ENCODE data around the gene MAST4.

MAST4 gene

GRCh38 chr5:67019065-67019845 is 423.1 kb downstream of the MAST4 start:
- Histone ChIP-seq H3K9me3 (ENCODE audit: control insufficient read depth in 5 of 5, low read length in 5 of 5) (no peaks in the 10 kb centered on the region), H3K4me1 (ENCODE audit: control insufficient read depth in 5 of 5, insufficient read depth in 5 of 5, low read length in 5 of 5) (peaks cover 0 to 61% (median 57%) of the 10 kb centered on the region in 5 donors), H3K27me3 (ENCODE audit: control insufficient read depth in 5 of 5, insufficient read depth in 4 of 5, low read length in 5 of 5) (no peaks in the 10 kb centered on the region), H3K4me3 (ENCODE audit: low read depth in 1 of 5, low read length in 5 of 5) (no peak overlapping the region), H3K27ac (ENCODE audit: low read depth, low read length) (peak overlapping the region; percentile 50), H3K36me3 (ENCODE audit: control insufficient read depth in 5 of 5, insufficient read depth in 5 of 5, low read length in 5 of 5) (no peaks in the 10 kb centered on the region), H3K9ac (ENCODE audit: low read length in 5 of 5) (no peak overlapping the region)

GRCh38 chr5:67020096-67020615 is 424.0 kb downstream of the MAST4 start:
- H3K9ac ChIP-seq (ENCODE audit: low read length in 5 of 5): no peak overlapping the region
- no peaks in the 10 kb centered on the region for H3K27me3 ChIP-seq (ENCODE audit: control insufficient read depth in 5 of 5, insufficient read depth in 4 of 5, low read length in 5 of 5)
- H3K36me3 ChIP-seq (ENCODE audit: control insufficient read depth in 5 of 5, insufficient read depth in 5 of 5, low read length in 5 of 5): no peaks in the 10 kb centered on the region
- no peak overlapping the region for H3K4me3 ChIP-seq (ENCODE audit: low read depth in 1 of 5, low read length in 5 of 5)
- no peaks in the 10 kb centered on the region for H3K9me3 ChIP-seq (ENCODE audit: control insufficient read depth in 5 of 5, low read length in 5 of 5)
- peaks cover 0 to 52% (median 49%) of the 10 kb centered on the region in 5 donors for H3K4me1 ChIP-seq (ENCODE audit: control insufficient read depth in 5 of 5, insufficient read depth in 5 of 5, low read length in 5 of 5)
- peak overlapping the region; percentile 50 for H3K27ac ChIP-seq (ENCODE audit: low read depth, low read length)

DNA sequence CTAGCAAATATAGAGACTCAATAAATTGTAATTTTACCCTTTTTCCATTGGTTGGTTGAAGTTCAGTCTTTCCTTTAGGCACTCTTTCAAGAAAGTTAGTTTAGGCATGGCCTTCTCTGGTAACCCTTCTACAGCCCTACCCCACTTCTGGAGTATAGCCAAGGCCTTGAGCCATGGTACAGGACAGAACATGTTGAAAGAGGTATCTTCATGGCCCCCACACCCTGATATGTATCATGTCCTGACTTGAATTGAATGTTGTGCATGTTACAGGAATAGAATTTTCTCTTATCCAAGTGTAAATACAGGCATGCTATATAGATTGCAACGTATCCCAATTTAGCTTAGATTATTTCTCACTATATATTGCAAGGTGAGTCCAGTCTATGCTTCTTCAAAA is 424.8 kb downstream of the MAST4 start:
- H3K36me3 ChIP-seq (ENCODE audit: control insufficient read depth in 5 of 5, insufficient read depth in 5 of 5, low read length in 5 of 5): no peaks in the 10 kb centered on the region
- H3K4me3 ChIP-seq (ENCODE audit: low read depth in 1 of 5, low read length in 5 of 5): peak overlapping the region in 1 of 5 donors; percentile 16
- H3K9ac ChIP-seq (ENCODE audit: low read length in 5 of 5): no peak overlapping the region
- H3K27ac ChIP-seq (ENCODE audit: low read depth, low read length): peak overlapping the region; percentile 50
- no peaks in the 10 kb centered on the region for H3K9me3 ChIP-seq (ENCODE audit: control insufficient read depth in 5 of 5, low read length in 5 of 5)
- H3K4me1 ChIP-seq (ENCODE audit: control insufficient read depth in 5 of 5, insufficient read depth in 5 of 5, low read length in 5 of 5): peaks cover 0 to 43% (median 43%) of the 10 kb centered on the region in 5 donors
- H3K27me3 ChIP-seq (ENCODE audit: control insufficient read depth in 5 of 5, insufficient read depth in 4 of 5, low read length in 5 of 5): no peaks in the 10 kb centered on the region

DNA sequence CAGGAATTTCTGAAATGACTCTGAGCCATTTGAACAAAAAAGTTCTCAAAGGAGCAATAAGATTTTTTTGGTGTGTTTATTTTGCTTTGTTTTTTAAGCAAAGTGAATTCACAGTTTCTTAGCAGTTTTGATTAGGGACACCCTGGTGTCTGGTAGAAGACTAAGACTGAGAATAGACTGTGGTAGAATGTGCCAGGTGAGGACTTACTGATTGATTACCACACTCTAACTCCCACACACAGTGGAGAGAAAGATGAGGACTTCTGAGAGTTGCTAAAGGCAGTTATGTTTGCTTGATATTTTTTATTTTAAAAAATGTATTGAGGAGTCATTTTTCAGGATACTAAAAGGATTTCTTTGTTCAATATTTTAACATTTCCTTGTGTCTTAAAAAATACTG is 425.3 kb downstream of the MAST4 start:
- H3K27me3 ChIP-seq (ENCODE audit: control insufficient read depth in 5 of 5, insufficient read depth in 4 of 5, low read length in 5 of 5): no peaks in the 10 kb centered on the region
- H3K27ac ChIP-seq (ENCODE audit: low read depth, low read length): peak overlapping the region; percentile 50
- peaks cover 0 to 43% (median 41%) of the 10 kb centered on the region in 5 donors for H3K4me1 ChIP-seq (ENCODE audit: control insufficient read depth in 5 of 5, insufficient read depth in 5 of 5, low read length in 5 of 5)
- H3K9me3 ChIP-seq (ENCODE audit: control insufficient read depth in 5 of 5, low read length in 5 of 5): no peaks in the 10 kb centered on the region
- H3K36me3 ChIP-seq (ENCODE audit: control insufficient read depth in 5 of 5, insufficient read depth in 5 of 5, low read length in 5 of 5): no peaks in the 10 kb centered on the region
- H3K9ac ChIP-seq (ENCODE audit: low read length in 5 of 5): no peak overlapping the region
- H3K4me3 ChIP-seq (ENCODE audit: low read depth in 1 of 5, low read length in 5 of 5): no peak overlapping the region

DNA sequence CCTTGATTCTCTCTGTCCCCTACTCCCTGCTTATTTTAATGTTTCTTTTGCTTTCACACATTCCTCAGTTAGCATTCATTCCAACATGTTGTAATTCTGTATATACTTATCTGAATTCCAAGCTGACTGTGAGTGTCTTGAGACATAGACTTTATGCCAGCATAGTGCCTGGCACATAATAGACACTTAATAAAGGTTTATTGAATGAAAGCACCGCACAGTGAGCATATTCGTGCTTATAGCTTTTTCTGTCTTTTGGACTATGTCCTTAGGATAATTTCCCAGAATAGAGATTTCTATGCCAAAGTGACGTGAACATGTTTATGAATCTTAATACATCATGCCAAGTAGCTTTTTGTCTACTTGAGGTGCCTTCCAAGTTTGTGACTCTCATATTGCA is 425.8 kb downstream of the MAST4 start:
- H3K27me3 ChIP-seq (ENCODE audit: control insufficient read depth in 5 of 5, insufficient read depth in 4 of 5, low read length in 5 of 5): no peaks in the 10 kb centered on the region
- H3K4me1 ChIP-seq (ENCODE audit: control insufficient read depth in 5 of 5, insufficient read depth in 5 of 5, low read length in 5 of 5): peaks cover 0 to 41% (median 37%) of the 10 kb centered on the region in 5 donors
- H3K27ac ChIP-seq (ENCODE audit: low read depth, low read length): peak overlapping the region; percentile 50
- H3K36me3 ChIP-seq (ENCODE audit: control insufficient read depth in 5 of 5, insufficient read depth in 5 of 5, low read length in 5 of 5): no peaks in the 10 kb centered on the region
- no peak overlapping the region for H3K9ac ChIP-seq (ENCODE audit: low read length in 5 of 5)
- peak overlapping the region in 1 of 5 donors; percentile 4 for H3K4me3 ChIP-seq (ENCODE audit: low read depth in 1 of 5, low read length in 5 of 5)
- no peaks in the 10 kb centered on the region for H3K9me3 ChIP-seq (ENCODE audit: control insufficient read depth in 5 of 5, low read length in 5 of 5)

DNA sequence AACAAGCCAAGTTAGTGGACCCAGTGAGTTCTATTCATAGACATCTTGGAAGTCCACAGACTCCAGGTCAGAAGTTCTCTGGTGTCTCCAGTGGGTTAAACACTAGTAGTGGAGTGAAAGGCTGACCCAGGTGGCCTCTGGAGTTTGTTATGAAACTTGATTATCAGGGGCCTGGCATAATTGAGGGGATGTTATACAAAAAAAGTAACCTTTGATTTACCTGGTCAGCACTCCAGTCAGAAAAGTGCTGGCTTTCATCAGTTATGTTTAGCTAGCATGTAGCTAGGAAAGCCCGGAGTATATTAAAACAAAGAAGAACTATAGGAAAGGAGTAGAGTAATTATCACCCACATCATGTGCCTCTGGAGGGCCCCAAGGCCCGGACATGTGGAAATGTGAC is 429.3 kb downstream of the MAST4 start:
- Histone ChIP-seq H3K27ac (ENCODE audit: low read depth, low read length) (peak overlapping the region; percentile 14), H3K4me3 (ENCODE audit: low read depth in 1 of 5, low read length in 5 of 5) (no peak overlapping the region), H3K9ac (ENCODE audit: low read length in 5 of 5) (no peak overlapping the region), H3K36me3 (ENCODE audit: control insufficient read depth in 5 of 5, insufficient read depth in 5 of 5, low read length in 5 of 5) (no peaks in the 10 kb centered on the region), H3K27me3 (ENCODE audit: control insufficient read depth in 5 of 5, insufficient read depth in 4 of 5, low read length in 5 of 5) (no peaks in the 10 kb centered on the region), H3K4me1 (ENCODE audit: control insufficient read depth in 5 of 5, insufficient read depth in 5 of 5, low read length in 5 of 5) (peaks cover 0 to 33% (median 23%) of the 10 kb centered on the region in 5 donors), H3K9me3 (ENCODE audit: control insufficient read depth in 5 of 5, low read length in 5 of 5) (no peaks in the 10 kb centered on the region)

- Histone ChIP-seq H3K27me3 (ENCODE audit: control insufficient read depth in 5 of 5, insufficient read depth in 4 of 5, low read length in 5 of 5) (no peaks in the 10 kb centered on the region), H3K9me3 (ENCODE audit: control insufficient read depth in 5 of 5, low read length in 5 of 5) (no peaks in the 10 kb centered on the region), H3K36me3 (ENCODE audit: control insufficient read depth in 5 of 5, insufficient read depth in 5 of 5, low read length in 5 of 5) (no peaks in the 10 kb centered on the region), H3K4me1 (ENCODE audit: control insufficient read depth in 5 of 5, insufficient read depth in 5 of 5, low read length in 5 of 5) (peaks cover 0 to 33% (median 23%) of the 10 kb centered on the region in 5 donors), H3K9ac (ENCODE audit: low read length in 5 of 5) (no peak overlapping the region), H3K4me3 (ENCODE audit: low read depth in 1 of 5, low read length in 5 of 5) (no peak overlapping the region), H3K27ac (ENCODE audit: low read depth, low read length) (no peak overlapping the region)
Measured at GRCh38 chr5:67026278-67026677, 430.1 kb downstream of the MAST4 start.

GRCh38 chr5:67027171-67027570 is 431.0 kb downstream of the MAST4 start:
- H3K4me1 ChIP-seq (ENCODE audit: control insufficient read depth in 5 of 5, insufficient read depth in 5 of 5, low read length in 5 of 5): peaks cover 0 to 33% (median 28%) of the 10 kb centered on the region in 5 donors
- no peak overlapping the region for H3K27ac ChIP-seq (ENCODE audit: low read depth, low read length)
- H3K9ac ChIP-seq (ENCODE audit: low read length in 5 of 5): no peak overlapping the region
- no peaks in the 10 kb centered on the region for H3K9me3 ChIP-seq (ENCODE audit: control insufficient read depth in 5 of 5, low read length in 5 of 5)
- H3K36me3 ChIP-seq (ENCODE audit: control insufficient read depth in 5 of 5, insufficient read depth in 5 of 5, low read length in 5 of 5): no peaks in the 10 kb centered on the region
- H3K4me3 ChIP-seq (ENCODE audit: low read depth in 1 of 5, low read length in 5 of 5): no peak overlapping the region
- no peaks in the 10 kb centered on the region for H3K27me3 ChIP-seq (ENCODE audit: control insufficient read depth in 5 of 5, insufficient read depth in 4 of 5, low read length in 5 of 5)

- H3K9me3 ChIP-seq (ENCODE audit: control insufficient read depth in 5 of 5, low read length in 5 of 5): no peaks in the 10 kb centered on the region
Measured at GRCh38 chr5:67028371-67028770, 432.2 kb downstream of the MAST4 start.

DNA sequence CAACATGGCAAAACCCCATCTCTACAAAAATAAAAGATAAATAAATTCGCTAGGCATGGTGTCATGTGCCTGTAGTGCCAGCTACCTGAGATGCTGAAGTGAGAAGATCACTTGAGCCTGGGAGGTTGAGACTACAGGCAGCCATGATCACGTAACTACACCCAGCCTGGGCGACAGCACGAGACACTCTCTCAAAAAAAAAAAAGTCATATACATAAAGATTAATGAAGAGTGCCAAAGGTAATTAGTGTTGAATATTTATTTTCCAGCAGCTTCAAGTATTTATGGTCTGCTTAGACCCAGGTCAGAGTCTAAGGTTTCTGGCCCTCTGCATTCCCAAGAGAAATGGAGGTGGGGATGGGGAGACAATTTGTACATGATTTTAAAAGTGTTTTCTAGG is 432.7 kb downstream of the MAST4 start:
- no peak overlapping the region for H3K4me3 ChIP-seq (ENCODE audit: low read depth in 1 of 5, low read length in 5 of 5)
- H3K27me3 ChIP-seq (ENCODE audit: control insufficient read depth in 5 of 5, insufficient read depth in 4 of 5, low read length in 5 of 5): no peaks in the 10 kb centered on the region
- peaks cover 0 to 41% (median 38%) of the 10 kb centered on the region in 5 donors for H3K4me1 ChIP-seq (ENCODE audit: control insufficient read depth in 5 of 5, insufficient read depth in 5 of 5, low read length in 5 of 5)
- no peaks in the 10 kb centered on the region for H3K36me3 ChIP-seq (ENCODE audit: control insufficient read depth in 5 of 5, insufficient read depth in 5 of 5, low read length in 5 of 5)
- no peak overlapping the region for H3K27ac ChIP-seq (ENCODE audit: low read depth, low read length)
- H3K9me3 ChIP-seq (ENCODE audit: control insufficient read depth in 5 of 5, low read length in 5 of 5): no peaks in the 10 kb centered on the region
- no peak overlapping the region for H3K9ac ChIP-seq (ENCODE audit: low read length in 5 of 5)

More at GRCh38 chr5:67028371-67028770, 432.2 kb downstream of the MAST4 start:
- no peak overlapping the region for H3K9ac ChIP-seq (ENCODE audit: low read length in 5 of 5)
- H3K4me1 ChIP-seq (ENCODE audit: control insufficient read depth in 5 of 5, insufficient read depth in 5 of 5, low read length in 5 of 5): peaks cover 0 to 37% (median 32%) of the 10 kb centered on the region in 5 donors
- H3K27ac ChIP-seq (ENCODE audit: low read depth, low read length): no peak overlapping the region
- no peaks in the 10 kb centered on the region for H3K36me3 ChIP-seq (ENCODE audit: control insufficient read depth in 5 of 5, insufficient read depth in 5 of 5, low read length in 5 of 5)
- H3K4me3 ChIP-seq (ENCODE audit: low read depth in 1 of 5, low read length in 5 of 5): no peak overlapping the region
- H3K27me3 ChIP-seq (ENCODE audit: control insufficient read depth in 5 of 5, insufficient read depth in 4 of 5, low read length in 5 of 5): no peaks in the 10 kb centered on the region
